ENCODE results near the gene SAXO1.

The SAXO1 gene

DNA sequence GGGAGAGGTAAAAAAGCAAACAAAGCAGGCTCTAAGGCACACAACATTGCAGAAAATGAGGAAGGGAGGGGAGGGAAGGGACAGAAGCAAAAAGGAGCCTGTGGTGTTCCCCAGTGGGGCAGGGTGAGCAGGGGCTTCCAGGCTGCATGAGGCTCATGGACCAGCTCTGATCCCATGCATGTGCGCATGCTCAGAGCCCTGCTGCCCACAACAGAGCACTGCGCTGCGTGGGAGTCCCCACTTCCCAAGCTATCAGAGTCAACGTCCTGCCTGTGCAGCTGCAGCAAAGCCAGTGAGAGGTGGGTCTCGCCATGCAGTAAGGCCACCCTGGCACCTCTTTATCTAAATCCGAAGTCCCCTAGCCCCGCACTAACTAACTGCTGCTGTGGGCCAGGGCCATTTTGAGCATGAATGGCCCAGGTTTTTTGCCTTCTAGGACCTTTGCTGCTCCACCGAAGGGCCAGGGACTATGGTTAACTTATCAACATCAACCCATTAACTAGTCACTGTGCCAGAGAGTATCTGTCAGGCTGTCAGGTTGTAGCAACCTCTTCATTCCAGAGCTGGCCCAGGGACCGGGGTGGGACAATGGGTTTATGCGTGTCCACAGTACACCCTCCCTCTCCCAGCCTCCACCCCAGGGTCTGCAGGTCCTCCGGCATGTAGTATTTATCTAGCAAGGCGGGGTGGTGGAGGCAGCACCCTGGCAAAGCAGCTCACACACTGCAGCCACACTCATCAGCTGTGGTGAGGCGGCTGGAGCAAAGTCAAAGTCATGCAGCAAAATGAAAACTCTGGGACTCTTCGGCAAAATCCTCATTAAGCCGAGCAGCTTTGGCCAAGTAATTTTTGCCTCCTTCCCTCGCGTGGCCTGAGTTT lies 123.6 kb downstream of the SAXO1 start:
- DNase-seq, result no peak

DNA sequence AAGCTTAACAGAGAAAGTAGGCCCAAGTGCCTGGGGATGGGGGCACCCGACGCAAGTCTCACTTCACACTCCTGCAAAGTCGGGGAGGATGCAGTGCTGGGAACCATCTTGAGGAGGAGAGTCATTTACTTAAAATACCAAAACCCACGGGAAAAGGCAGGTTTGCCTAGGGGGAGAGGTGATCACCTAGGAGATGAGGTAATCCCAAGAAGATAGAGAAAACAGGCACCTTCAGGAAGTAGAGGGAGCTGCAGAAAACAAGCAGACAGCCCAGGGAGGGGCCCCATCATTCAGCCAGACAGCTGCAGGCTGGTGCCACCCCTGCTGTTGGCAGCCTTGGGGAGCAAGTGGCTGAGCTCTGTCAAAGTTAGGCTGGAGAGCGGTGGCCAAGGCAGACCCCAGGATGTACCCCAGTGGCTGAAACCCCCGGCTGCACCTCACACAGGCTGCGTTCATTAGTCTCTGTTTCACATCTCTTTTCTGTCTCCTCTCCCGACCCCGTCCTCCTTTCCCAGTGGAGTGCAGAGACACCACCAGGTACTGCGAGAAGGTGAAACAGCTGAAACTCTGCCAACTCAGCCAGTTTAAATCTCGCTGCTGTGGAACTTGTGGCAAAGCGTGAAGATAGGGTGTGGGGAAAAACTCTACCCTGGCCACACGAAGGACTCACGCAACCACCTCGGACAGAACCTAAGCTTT lies 124.9 kb downstream of the SAXO1 start:
- no peak for DNase-seq

DNA sequence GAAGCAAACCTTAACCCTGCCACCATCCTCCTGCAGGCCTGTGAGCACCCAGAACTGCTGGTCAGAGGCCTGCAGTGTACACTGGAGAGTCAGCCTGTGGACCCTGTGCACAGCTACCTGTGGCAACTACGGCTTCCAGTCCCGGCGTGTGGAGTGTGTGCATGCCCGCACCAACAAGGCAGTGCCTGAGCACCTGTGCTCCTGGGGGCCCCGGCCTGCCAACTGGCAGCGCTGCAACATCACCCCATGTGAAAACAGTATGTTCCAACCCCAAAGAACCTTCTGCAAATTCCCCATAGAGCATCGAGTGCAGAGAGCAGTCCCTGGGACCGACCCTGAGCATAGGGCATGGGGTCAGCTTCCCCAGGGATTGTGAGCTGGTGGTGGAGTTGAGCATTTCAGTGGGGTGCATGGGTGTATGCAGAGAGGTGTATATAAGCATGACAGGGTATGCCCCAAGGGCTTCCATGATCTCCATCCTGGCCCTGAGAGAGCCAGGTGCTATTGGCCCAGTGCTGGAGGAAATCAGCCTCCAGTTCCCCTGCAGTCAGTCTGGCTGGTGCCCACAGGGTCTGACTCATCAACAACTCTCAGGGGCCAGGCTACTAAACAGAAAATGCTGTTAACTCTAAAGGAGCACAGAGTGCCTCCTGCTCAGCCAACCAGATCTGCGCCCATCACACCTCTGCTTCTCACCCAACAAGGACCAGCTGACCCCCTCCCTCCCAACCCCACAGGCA lies 126.2 kb downstream of the SAXO1 start:
- DNase-seq, result no peak

DNA sequence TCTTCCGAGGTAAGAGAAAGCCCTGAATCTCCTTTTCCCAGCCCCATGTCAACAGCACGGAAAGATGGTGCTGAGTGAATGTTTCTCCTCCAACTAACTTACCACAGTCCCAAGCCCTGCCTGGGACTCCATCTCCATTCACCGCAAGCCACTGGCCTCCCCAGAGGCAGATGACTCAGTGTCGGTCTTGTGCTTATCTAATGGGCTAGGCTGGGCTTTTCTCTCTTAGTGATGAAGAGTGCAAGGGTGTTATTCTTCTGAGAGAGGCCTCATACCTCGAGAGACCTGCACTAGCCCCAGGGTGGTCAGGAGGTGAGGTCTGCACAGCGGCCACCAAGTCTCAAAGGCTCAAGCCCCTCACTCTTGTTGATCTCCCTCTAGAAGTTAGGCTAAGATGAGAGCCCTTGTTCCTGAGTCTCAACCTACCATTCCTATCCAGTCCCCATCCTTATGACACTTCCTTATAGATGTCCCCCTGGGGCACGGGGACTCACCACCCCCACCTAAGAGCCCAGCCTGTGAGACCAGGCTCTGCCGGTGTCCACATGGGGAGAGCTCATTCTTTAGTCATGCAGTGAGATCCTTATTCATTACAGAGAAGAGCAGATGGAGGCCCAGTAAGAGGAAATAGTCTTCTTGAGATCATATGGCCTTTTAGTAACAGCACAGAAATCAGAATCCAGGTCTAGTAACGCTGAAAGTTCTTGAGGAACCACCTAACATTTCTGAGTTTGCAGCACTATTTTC lies 127.0 kb downstream of the SAXO1 start:
- no peak for DNase-seq

DNA sequence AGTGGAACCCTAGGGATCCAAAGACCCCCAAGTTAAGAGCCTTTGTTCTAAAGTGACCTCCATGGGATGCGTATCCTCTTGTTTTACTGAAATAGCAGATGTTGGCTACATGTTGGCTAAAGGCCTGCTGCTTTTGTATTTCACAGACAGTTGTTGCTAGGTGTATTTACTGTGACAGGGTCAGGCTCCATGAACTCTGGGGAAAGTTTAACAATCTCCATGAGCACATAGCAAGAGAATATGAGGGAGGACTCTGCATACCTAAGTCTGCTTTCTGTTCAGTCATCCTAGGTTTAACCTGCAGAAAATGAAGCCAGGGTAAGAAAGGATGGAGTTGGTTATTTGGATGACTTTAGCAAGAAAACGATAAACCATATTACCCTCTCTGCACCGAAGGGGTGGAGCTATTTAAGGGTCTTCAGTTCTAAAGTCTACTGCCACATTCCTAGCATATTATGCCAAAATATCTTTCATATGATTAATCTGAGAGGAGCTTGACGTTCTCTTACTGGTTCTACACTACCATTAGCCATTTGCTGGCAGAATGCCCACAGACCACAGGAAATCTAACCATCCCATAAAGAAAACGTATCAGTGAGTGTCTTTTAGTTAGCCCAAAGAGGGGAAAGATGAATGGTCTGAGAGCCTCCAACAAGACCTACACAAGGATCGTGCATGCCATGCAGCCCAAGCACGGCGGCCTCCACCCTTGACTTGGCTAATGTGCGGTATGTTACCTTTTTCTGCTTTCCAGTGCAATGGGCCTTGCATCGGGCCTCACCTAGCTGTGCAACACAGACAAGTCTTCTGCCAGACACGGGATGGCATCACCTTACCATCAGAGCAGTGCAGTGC lies 127.8 kb downstream of the SAXO1 start:
- no peak for DNase-seq

DNA sequence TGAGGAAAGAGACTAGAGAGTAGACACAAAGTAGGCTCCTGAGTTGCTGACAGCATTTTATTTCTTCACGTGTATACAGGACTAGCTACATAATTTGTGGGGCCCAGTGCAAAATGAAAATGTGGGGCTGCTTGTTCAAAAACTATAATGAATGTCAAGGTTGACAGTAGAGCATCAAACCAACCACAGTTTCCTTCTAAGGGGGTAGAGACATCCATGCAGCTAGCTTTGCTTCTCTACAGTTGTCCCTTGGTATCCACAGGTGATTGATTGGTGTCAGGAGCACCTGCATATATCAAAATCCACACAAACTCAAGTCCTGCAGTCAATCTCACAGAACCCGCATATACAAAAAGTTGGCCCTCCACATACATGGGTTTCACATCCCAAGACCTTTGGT lies 129.6 kb downstream of the SAXO1 start:
- no peak for DNase-seq

DNA sequence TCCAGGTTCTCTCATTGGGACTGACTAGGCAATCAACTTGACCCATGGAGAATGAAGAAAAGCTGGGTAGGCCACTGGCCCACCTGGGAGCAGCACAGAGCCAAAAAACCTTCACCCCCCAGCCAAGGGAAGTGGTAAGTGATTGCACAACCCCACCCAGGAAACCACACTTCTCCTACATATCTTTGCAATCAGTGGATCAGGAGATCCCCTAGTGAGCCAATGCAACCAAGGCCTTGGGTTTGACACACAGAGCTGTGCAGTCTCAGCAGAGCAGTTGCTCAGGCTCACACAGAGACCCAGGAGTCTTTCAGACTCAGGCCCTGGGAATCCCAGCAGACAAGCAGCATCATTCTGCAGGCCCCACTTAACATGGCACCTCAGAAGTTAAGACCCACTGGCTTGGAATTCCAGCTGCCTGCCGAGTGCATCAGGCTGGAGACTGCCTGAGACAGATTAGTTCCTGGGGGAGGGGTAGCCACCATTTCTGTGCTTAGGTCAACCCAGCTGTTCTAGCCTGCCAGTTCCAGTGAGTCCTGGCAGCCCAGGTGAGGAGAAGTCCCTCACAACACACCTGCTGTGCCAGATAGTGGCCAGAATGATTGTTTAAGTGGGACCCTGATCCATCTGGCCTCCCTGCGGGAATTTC lies 136.4 kb downstream of the SAXO1 start:
- no peak for DNase-seq

DNA sequence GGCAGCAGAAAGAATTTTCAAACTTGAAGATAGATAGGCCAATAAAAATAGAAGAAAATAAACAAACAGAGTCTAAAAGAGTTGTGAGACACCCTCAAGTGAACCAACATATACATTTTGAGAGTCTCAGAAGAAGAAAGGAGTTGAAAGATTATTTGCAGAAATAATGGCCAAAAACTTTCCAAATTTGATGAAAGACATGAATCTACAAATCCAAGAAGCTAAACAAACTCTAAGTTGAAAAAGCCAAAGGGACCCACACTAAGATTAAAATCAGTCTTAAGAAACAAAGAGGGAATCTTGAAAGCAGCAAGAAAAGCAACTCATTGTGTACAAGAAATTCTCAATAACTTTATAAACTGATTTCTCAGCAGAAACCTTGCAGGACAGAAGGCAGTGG lies 137.0 kb downstream of the SAXO1 start:
- no peak for DNase-seq

DNA sequence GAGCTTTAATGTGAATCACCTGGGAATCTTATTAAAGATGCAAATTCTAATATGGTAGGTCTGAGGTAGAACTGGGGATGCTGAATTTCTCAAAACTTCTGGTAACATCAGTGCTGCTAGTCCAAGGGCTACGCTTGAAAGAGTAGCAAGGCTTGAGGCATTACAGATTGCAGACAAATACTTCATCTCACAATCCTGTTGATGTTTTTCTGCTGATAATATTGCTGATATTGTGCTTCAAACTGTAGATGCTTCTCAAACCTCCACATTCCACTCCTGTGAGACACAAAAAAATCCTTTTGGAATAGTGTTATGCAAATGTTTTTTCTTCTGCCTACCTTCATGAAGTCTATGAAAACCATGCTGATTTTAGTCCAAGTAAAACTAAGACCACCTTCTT lies 139.5 kb downstream of the SAXO1 start:
- no peak for DNase-seq

DNA sequence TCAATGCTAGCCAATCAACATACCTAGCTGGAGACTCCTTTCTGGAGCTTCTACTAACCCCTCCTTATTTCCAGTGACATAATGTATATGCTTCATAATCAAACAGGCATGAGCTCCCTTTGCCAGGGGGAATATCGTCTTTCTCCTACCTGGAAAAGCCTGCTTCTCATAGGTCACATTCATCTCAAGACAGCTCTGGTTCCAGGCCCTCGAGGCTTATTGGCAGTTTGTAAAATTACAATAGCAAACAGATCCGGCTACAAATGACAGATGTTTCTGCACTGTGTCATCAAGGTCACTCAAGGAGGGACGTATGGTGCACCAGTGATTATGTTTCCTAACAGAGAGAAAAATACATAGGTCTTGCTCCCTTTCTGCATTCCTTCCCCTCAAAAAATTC lies 140.0 kb downstream of the SAXO1 start:
- DNase-seq, result peak; percentile 22

DNA sequence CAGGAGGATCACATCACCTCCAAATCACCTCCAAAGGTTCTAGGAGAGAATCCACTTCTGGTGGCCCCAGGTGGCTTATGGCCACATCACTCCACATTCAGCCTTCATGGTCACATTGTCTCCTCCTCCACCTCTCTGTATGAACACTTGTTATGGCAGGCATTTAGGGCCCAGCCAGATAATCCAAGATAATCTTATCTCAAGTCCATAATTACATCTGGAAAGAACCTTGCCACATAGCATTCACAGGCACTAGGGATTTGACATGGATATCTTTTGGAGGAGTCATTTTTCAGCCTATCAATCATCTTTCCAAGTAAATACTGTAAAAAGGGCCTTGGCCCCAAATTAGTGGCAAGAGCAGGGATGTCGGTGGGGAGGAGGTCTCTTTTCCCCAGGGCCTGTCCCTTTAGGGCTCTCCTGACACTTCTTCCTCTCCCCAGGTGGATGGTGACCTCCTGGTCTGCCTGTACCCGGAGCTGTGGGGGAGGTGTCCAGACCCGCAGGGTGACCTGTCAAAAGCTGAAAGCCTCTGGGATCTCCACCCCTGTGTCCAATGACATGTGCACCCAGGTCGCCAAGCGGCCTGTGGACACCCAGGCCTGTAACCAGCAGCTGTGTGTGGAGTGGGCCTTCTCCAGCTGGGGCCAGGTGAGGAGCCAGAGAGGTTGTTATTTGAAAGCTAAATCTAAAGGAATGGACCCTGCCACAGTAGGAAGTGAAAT lies 140.9 kb downstream of the SAXO1 start:
- peak; percentile 74 for DNase-seq

DNA sequence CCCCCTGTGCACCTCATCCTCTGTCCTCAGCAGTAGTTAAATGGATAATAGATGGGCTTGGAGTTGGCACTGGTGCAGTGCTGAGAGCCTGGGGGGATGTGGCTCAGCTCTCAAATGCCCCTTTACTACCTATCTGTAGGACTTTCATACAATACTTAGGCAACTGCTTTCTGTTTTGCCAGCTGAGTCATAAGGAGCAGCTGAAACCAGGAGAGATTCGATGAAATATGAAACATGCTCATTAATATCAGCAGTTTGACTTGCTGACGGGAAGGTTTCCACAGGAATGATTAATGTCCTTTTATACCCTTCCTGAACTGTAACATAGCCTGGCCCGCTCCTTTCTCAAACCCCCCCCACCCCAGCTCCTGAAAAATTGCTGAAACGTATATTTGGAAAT lies 142.6 kb downstream of the SAXO1 start:
- no peak for DNase-seq

DNA sequence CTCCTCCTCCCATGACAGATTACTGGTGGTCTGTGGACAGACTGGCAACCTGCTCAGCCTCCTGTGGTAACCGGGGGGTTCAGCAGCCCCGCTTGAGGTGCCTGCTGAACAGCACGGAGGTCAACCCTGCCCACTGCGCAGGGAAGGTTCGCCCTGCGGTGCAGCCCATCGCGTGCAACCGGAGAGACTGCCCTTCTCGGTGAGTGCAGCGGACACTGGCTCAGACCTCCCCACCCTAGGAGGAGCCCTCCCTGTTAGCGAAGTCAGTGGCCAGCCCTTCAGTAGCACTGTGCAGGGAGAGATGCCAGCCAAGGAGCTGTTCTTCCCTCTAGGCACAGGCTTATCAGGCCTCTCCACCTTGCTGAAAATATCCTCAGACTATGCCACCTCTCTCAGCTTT lies 143.5 kb downstream of the SAXO1 start:
- no peak for DNase-seq

DNA sequence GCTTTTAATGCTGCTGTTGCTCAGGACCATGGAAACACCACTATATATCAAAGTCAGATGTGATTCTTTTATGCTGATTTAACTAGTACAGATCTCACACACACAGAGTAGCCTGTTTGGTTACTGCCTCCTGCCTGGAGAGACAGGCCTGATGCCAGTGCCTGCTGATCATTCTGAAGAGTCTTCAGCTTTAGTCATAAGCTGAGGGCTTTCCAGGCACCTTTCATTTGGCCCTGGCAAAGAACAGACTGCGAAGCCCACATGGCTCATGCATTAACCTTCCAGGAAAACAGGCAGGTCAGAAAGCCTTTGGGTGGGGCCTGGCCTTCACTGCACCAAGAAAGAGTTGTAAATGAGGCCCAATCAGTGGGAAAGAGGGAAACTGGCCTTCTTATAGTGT lies 144.7 kb downstream of the SAXO1 start:
- DNase-seq, result no peak

DNA sequence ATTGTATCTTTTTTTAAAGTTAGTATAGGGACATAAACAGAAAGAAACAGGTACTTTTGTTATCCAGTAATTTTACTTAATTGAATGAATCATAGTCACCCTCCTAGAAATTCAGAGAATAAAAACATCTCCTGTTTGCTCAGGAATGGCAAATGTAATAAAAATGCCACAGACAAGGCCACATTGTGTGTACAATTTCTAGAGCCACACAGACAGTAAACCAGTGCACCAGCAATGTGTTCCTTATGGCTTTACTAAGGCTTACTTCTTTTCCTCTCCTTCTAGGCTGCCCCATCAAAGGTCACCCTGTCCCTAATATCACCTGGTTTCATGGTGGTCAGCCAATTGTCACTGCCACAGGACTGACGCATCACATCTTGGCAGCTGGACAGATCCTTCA lies 145.5 kb downstream of the SAXO1 start:
- no peak for DNase-seq

DNA sequence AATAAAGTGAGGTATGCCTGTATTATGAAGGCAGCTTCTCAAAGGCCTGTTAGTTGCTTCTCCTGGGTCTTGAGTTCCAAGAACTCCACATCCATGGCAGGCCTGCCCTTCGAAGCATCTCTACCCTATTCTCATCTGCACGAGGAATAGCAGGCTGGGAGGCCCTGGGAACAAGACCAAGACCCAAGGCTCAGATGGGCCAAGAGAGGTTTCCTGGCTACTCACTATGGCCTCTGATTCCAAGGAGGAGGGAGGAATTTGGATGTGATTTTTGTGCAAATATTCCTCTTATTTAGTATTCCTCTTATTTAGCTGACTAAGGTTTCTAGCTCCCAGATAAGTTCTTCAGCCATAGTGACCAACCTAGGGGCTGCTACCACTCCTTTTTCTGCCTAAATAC lies 151.3 kb downstream of the SAXO1 start:
- DNase-seq, result no peak

DNA sequence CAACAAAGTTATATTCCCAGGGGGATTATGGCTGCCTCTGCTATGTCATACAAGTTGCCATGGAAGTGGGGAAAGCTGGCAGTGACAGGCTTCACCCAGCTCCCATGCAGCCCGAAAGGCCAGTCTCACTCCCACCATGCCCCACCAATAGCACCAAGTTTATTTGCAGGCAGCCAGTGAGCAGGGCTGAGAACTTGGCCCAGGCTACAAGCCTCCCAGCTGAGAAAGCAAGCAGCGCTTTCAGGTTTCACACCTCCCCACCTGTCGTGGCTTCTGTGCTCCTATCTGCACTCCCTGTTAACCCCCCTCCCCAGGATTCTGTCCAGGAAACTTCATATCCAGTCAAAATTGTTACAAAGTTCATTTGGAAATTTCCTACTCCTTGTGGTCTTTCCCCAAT lies 155.0 kb downstream of the SAXO1 start:
- no peak for DNase-seq
